Endothelial cell of umbilical vein (primary cell): ENCODE data around the gene ZNF57. TPM values are rescaled to one million over a fixed set of nuclear protein-coding genes. Genes with fewer than 3 reads are reported as not detected.

Experiments
- BruUV-seq: library from RNA; stranded (reverse); fragments of 400-500 nt; replicated peaks from 2 replicates; lab custom pipeline; 2021; lab: Mats Ljungman, UMichigan
- CTCF ChIA-PET: fragments of 300-600, 350-600 bp; sonication (Branson Sonifier 250); formaldehyde crosslinking; loops from one replicate; lab custom pipeline; 2021; ENCODE audit warnings: antibody characterized with exemption, inconsistent platforms; lab: Charles Lee
- POLR2A ChIA-PET: fragments of 300-600, 350-600 bp; sonication (Branson Sonifier 250); formaldehyde crosslinking; loops from one replicate; lab custom pipeline; 2021; ENCODE audit warnings: antibody characterized with exemption, inconsistent platforms; lab: Charles Lee
- DNase-seq: peaks from one replicate; pipeline ENCODE4 v3.0.0-alpha.2; 2011; ENCODE audit warnings: low read depth, low spot score
- FAIRE-seq: peaks from 2 replicates; lab custom pipeline; 2011; peaks lifted over from hg19 to GRCh38; lab: Jason Lieb, UNC
- H2AFZ ChIP-seq: 2 replicates; pipeline ENCODE4 v1.6.0; 2012; ENCODE audit warnings: low read depth, low read length, control low read depth, inconsistent platforms
- H3K27ac ChIP-seq: 2 replicates; pipeline ENCODE4 v1.5.1; 2011; ENCODE audit warnings: low read depth, mild to moderate bottlenecking, control low read depth, low read length, moderate library complexity; ENCODE audit not compliant: insufficient read depth
- H3K27me3 ChIP-seq, 2 experiments: 2 replicates each; pipeline versions ENCODE4 v1.6.0 to v1.6.1; 2011; ENCODE audit warnings: low read length in 2 of 2, mixed read lengths in 1 of 2; ENCODE audit not compliant: control insufficient read depth in 2 of 2, insufficient read depth in 2 of 2
- H3K36me3 ChIP-seq, 2 experiments: 2 replicates in 1 of 2; 3 replicates in 1 of 2; pipeline ENCODE4 v1.5.1; 2011; ENCODE audit warnings: low read length in 2 of 2, mild to moderate bottlenecking in 1 of 2, moderate library complexity in 1 of 2; ENCODE audit not compliant: control insufficient read depth in 2 of 2, insufficient read depth in 2 of 2; ENCODE audit errors: extremely low read depth in 1 of 2
- H3K4me1 ChIP-seq: 3 replicates; pipeline ENCODE4 v1.5.1; 2011; ENCODE audit warnings: mild to moderate bottlenecking, low read length; ENCODE audit not compliant: control insufficient read depth, insufficient read depth; ENCODE audit errors: extremely low read depth
- H3K4me2 ChIP-seq: 2 replicates; pipeline ENCODE4 v1.6.1; 2011; ENCODE audit warnings: low read length, control low read depth, mixed read lengths; ENCODE audit not compliant: insufficient read depth
- H3K4me3 ChIP-seq, 3 experiments: fragments of 200-600 bp in 1 of 3; sonication (generic), shearing (Covaris generic) in 1 of 3; replicated peaks in 1 of 3; 2 replicates each; pipeline ENCODE4 v1.5.1; 2011 to 2016; ENCODE audit warnings: control low read depth in 3 of 3, low read length in 3 of 3, mild to moderate bottlenecking in 2 of 3, inconsistent platforms in 1 of 3, low read depth in 1 of 3, moderate library complexity in 1 of 3; ENCODE audit not compliant: insufficient read depth in 1 of 3
- H3K79me2 ChIP-seq: 2 replicates; pipeline ENCODE4 v1.6.0; 2012; ENCODE audit warnings: low read length, inconsistent platforms; ENCODE audit not compliant: control insufficient read depth, insufficient read depth
- H3K9ac ChIP-seq: replicated peaks from 2 replicates; pipeline ENCODE3; 2011; ENCODE audit warnings: low read length, control low read depth; ENCODE audit not compliant: insufficient read depth; ENCODE audit errors: extremely low read depth
- H3K9me1 ChIP-seq: replicated peaks from 3 replicates; pipeline ENCODE4 v1.6.0; 2011; ENCODE audit warnings: mild to moderate bottlenecking, low read length; ENCODE audit not compliant: control insufficient read depth, insufficient read depth; ENCODE audit errors: extremely low read depth
- H3K9me3 ChIP-seq: replicated peaks from 2 replicates; pipeline ENCODE4 v1.5.1; 2012; ENCODE audit warnings: low read length, inconsistent platforms; ENCODE audit not compliant: control insufficient read depth, insufficient read depth
- H4K20me1 ChIP-seq: replicated peaks from 2 replicates; pipeline ENCODE3; 2011; ENCODE audit warnings: mild to moderate bottlenecking, low read length; ENCODE audit not compliant: control insufficient read depth, insufficient read depth; ENCODE audit errors: extremely low read depth
- CTCF ChIP-seq, 2 donors: IDR thresholded peaks; 1 replicate in 1 of 2; 2 replicates in 1 of 2; pipeline ENCODE4 v1.5.1; 2011; ENCODE audit warnings: low read length in 2 of 2, mild to moderate bottlenecking in 2 of 2, moderate library complexity in 2 of 2, control low read depth in 1 of 2, inconsistent platforms in 1 of 2, low read depth in 1 of 2; ENCODE audit not compliant: insufficient read depth in 1 of 2; ENCODE audit errors: extremely low read depth in 1 of 2
- EZH2 ChIP-seq: IDR thresholded peaks from 2 replicates; pipeline ENCODE4 v1.6.1; 2012; ENCODE audit warnings: borderline replicate concordance, low read depth, mild to moderate bottlenecking, moderate library complexity, low read length, inconsistent platforms; ENCODE audit not compliant: severe bottlenecking
- FOS ChIP-seq: IDR thresholded peaks from 2 replicates; pipeline ENCODE4 v1.6.1; 2011; ENCODE audit warnings: mild to moderate bottlenecking, low read length, moderate library complexity, borderline replicate concordance; ENCODE audit not compliant: insufficient read depth
- GATA2 ChIP-seq: IDR thresholded peaks from 2 replicates; pipeline ENCODE4 v1.7.0; 2011; ENCODE audit warnings: low read depth, mild to moderate bottlenecking, moderate library complexity, mixed read lengths, low read length; ENCODE audit not compliant: insufficient read length, insufficient read depth
- JUN ChIP-seq: IDR thresholded peaks from 2 replicates; pipeline ENCODE4 v1.6.1; 2011; ENCODE audit warnings: borderline replicate concordance, low read depth; ENCODE audit not compliant: insufficient read length, insufficient read depth
- MAX ChIP-seq: IDR thresholded peaks from 2 replicates; pipeline ENCODE4 v1.6.1; 2011; ENCODE audit not compliant: insufficient read depth, insufficient read length
- MYC ChIP-seq: IDR thresholded peaks from one replicate; pipeline ENCODE4 v1.6.1; 2011; ENCODE audit warnings: mild to moderate bottlenecking, low read depth, low read length
- POLR2A ChIP-seq: IDR thresholded peaks from 2 replicates; pipeline ENCODE4 v1.6.1; 2012; ENCODE audit warnings: low read depth, mild to moderate bottlenecking, control low read depth, low read length
- POLR2AphosphoS5 ChIP-seq: IDR thresholded peaks from 2 replicates; pipeline ENCODE4 v1.6.1; 2012; ENCODE audit warnings: low read depth, mild to moderate bottlenecking, control low read depth, low read length, moderate library complexity; ENCODE audit not compliant: insufficient read depth
- dilution Hi-C: fragments of 300-500 bp; cut with MboI; formaldehyde crosslinking; loops from one replicate; pipeline ENCODE4 v1.15.0; 2019; ENCODE audit warnings: low sequenced_read_pairs; ENCODE audit not compliant: extremely low pct_ligation_motif_present
- intact Hi-C: fragments of 100-400 bp; cut with micrococcal nuclease; formaldehyde crosslinking; loops from one replicate; pipeline ENCODE4 v1.10.0; 2022
- polyA plus RNA-seq, 4 experiments: library from polyadenylated mRNA; depleted of rRNA in 3 of 4; stranded (reverse) in 3 of 4; unstranded in 1 of 4; fragments of >200 nt; gene quantifications; 2 replicates each; pipeline versions ENCODE4 v1.2.1 to v1.2.3, GENCODE V29; 2011 to 2012; ENCODE audit warnings: missing spikeins in 1 of 4
- total RNA-seq: library from RNA; stranded (reverse); gene quantifications from 2 replicates; pipeline ENCODE4 v1.2.3, GENCODE V29; 2021

The ZNF57 gene
- total and polyA plus RNA-seq, 2 donors (not counting 3 experiments of a cell fraction or from before 2014, with no cell fraction given): 2.0 to 3.6 TPM

- H3K4me2 ChIP-seq: no peak overlapping the region
- no peaks in the 10 kb centered on the region for H3K9me1 ChIP-seq
- H3K27ac ChIP-seq: no peak overlapping the region
- no peak for FAIRE-seq
- H3K4me3 ChIP-seq: no peak overlapping the region
- no peak overlapping the region for H3K9ac ChIP-seq
- POLR2A ChIA-PET: no interaction called here
- no peaks in the 10 kb centered on the region for H3K79me2 ChIP-seq
- no peak for DNase-seq
- H2AFZ ChIP-seq: no peak overlapping the region
- peaks cover 1 to 2% of the 10 kb centered on the region in 2 experiments for H3K36me3 ChIP-seq
- TF ChIP-seq FOS (no peak), MYC (no peak), POLR2AphosphoS5 (no peak), GATA2 (no peak), POLR2A (no peak), CTCF (IDR thresholded peaks at IDR 0.05; ENCODE audit: extremely low read depth in 1 of 2, insufficient read depth in 1 of 2, low read depth in 1 of 2, low read length in 2 of 2) (no peak), EZH2 (no peak), JUN (no peak), MAX (no peak)
- H3K4me1 ChIP-seq: no peaks in the 10 kb centered on the region
- intact Hi-C loops: no loop called here
- CTCF ChIA-PET: interaction anchor here (0.7 to 2.7 kb wide), 4 partner anchors 20 to 36 kb away, joined by 3 to 13 read pairs (median 3); no protein-coding TSS in a partner anchor
- no peaks in the 10 kb centered on the region for H3K27me3 ChIP-seq
- no peaks in the 10 kb centered on the region for H4K20me1 ChIP-seq
- H3K9me3 ChIP-seq: peaks cover 2% of the 10 kb centered on the region
- dilution Hi-C loops: no loop called here
- no TSS peak for BruUV-seq
Measured at GRCh38 chr19:2922987-2923386, 22.3 kb downstream of the ZNF57 start.
